SH-SY5Y (cell line): ENCODE measurements around the gene MACC1.

Experiments
- GATA2 ChIP-seq: IDR thresholded peaks from 2 replicates; pipeline ENCODE4 v1.6.1; 2011; ENCODE audit warnings: mild to moderate bottlenecking, low read depth, low read length
- GATA3 ChIP-seq: IDR thresholded peaks from 2 replicates; pipeline ENCODE4 v1.6.1; 2011; ENCODE audit warnings: low read depth, mild to moderate bottlenecking, low read length, moderate library complexity

Gene MACC1

DNA sequence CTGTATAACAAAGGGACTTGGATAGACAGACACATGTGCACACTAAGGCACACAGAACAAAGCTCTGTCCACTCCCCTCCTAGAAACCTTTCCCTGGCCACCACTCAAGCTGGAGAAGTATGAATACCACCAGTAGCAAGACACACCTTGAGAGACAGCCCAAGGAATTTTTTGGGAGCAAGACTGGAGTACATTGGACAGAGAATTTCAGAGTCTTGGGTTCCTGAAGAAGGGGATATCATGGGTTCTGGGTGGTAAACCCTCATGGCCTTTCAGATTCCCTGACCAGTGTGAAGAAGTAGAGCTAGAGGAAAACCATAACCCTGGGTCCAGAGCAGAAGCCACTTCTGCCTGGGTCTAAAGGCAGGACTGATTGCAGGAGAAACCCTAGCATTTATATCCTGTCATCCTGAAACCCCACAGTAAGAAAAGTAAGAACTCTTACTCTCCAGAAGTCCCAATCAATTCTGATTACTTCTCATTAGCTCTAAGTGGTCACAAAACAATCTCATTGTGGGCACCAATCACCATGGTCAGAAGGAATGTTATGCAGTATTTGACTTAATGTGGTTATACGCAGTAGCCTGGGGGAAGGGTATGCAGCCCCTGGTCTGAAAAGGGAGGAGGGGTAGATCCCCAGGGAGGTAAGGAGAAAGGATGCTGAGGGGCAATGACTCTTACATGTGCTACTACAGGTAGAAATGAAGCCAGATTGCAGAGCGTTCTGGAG, 20.4 kb upstream of the MACC1 start:
- no peak for TF ChIP-seq GATA2
- no peak for TF ChIP-seq GATA3

DNA sequence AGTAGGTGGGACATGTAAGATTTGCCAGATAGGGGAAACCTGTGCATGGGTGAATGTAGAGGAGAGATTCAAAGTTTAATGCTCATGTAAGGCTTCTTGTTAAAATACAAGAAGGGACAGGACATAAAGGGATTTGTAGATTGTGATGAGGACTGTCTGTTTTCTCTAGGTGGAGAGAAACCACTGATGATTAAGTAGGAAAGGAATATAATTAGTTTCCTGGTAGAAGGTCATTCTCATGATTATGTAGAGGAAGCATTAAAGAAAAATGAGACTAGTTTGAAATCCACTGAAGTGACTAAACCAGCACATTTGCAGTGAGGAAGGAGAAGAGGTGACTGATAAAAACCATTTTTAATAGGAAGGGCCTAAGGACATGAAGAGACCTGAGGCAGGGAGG, 19.6 kb upstream of the MACC1 start:
- no peak for TF ChIP-seq GATA2
- TF ChIP-seq GATA3, result no peak

DNA sequence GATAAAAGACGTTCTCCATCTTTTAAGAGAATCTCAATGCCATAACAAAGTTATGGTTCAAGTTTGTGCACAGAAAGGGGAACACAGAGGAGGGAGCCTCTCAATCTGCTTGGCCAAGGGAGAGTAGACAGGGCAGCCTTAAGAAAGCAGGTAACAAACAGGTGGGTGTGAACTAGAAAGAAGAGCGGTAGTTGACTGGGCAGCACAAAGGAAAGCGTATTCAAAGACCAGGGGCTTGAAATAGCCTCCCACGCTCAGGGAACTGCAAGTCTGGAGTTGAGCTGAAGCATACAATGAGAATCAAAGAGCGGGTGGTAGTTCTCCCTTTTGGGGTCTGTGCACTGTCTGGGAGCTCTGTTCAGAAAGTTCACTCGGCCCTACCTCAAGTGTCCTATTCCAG, 18.9 kb upstream of the MACC1 start:
- TF ChIP-seq GATA2 (no peak), GATA3 (no peak)

DNA sequence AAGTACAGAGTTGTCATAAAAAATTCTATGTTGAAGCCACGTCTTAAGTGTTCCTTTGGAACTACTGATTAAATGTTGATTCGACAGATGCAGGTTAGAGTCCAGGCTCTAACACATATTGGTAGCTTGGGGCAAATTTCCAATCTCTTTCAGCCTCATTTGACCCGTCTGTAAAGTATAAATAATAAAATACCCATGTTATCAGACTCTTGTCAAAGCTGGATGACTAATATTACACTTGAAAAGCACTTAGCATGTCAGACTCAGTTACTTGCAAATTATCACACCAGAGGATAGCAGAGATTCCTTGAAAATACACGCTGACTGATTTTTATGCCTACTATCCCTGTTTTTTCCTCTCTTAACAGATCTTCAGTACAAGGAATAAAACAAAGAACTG, 18.1 kb upstream of the MACC1 start:
- TF ChIP-seq GATA2 (no peak), GATA3 (no peak)

DNA sequence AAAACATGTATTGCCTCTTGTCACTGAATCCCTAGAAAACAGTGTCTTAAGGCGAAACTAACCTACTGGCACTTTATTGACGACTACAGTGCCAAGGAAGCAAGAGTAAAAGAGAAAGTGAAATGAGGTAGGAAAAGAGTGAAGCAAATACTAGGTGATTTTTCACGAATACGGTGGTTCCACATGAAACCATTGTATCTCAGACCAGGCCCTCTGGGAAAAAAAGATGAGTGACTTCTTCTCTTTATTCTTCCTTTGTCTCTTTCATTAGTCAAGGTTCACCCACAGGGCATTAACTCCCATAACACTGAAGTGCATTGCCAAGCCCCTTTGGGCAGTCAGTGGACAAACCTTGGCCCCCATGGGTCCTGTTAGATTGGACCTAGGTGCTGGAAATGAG, 16.2 kb upstream of the MACC1 start:
- TF ChIP-seq GATA2 (no peak), GATA3 (no peak)

DNA sequence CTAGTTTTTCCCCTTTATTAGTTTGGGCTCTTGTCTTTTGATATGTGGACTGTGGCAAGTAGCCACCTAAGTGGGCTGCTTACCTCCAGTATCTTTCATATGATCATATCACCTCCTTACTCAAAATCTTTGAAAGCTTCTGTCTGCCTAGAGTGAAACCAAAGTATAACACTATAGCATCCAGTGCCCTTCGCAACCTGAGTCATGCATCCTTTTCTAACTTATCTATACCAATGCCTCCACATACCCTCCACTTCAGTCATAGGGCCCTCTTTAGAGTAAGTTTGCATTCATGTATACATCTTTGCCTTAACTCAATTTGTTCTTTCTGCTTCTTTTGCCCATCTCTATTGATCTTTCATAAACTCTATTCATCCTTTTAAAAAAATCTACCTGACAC, 15.7 kb upstream of the MACC1 start:
- TF ChIP-seq GATA3 (no peak), GATA2 (no peak)

DNA sequence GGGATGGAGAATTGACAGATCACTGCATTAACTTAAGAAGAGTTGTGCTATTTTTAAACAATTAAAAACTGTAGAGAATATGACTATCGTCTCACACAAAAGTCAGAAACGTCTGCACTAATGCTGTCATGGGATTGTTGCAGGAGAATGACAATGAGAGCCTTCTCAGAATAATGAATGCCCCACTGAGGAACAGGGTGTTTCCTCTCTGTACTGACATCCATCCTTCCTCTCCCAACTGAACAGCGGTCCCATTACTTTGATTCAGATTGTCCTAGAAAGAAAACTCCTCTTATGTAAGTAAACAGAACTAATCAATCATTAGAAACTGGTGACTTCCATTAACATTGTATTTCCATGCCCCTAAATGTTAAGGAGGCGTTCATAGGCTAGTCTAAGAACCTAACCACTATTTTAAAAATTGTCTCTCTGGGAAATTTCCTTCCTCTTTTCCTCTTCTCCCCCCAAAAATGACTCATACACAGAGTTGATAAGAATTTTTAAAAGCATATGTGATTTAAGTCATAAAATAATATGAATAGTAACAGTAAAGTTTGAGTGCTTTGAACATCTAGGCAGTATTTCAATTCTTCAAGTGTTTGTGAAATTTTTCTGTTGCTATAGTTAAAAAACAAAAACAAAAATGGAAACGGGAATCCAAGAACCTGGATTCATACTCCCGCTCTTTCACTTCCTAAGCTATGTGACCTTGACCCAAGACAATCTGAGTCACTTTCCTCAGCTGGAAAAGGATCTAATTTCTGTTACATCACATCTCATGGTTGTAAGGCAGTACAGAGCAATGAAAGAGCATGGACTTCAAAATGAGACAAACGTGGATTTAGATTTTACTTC, 12.7 kb upstream of the MACC1 start:
- no peak for TF ChIP-seq GATA2
- TF ChIP-seq GATA3, result no peak

DNA sequence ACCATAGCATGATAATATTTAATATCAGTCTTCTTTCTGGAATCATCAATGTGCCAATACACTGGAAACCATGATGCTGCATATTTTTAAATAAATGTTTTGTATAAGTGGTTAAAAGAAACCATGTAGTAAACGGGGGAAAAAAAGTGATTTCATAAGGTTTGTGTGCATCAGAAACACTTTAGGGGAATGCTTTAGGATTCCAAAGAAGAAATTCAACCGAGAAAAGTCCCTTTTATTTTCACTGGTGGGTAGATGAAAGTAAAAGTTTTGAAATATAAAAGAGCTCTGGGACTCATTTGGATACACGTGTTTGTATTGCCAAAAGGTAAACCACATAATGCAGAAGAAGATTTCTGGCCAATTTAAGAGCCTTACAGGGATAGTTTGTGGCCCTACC, 11.9 kb upstream of the MACC1 start:
- TF ChIP-seq GATA2 (no peak), GATA3 (no peak)

DNA sequence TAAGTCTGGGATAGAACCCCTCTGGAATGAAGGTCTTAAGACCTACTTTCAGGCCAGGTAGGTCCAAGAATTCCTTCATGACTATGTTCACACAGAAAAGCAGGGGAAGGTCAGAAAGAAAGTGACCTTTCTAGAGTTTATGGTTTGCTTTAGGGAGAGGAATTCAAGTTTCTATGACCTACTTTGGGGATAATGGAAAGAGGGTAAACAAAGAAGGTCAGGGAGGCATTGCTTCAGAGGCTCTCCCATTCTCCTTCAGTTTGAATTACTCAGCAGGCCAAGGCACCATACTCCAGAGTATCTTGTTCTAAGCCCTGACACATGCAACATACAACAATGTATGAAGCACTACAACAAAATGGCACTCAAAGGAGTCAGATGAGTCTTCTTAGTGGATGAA, 11.5 kb upstream of the MACC1 start:
- TF ChIP-seq GATA3 (no peak), GATA2 (no peak)

DNA sequence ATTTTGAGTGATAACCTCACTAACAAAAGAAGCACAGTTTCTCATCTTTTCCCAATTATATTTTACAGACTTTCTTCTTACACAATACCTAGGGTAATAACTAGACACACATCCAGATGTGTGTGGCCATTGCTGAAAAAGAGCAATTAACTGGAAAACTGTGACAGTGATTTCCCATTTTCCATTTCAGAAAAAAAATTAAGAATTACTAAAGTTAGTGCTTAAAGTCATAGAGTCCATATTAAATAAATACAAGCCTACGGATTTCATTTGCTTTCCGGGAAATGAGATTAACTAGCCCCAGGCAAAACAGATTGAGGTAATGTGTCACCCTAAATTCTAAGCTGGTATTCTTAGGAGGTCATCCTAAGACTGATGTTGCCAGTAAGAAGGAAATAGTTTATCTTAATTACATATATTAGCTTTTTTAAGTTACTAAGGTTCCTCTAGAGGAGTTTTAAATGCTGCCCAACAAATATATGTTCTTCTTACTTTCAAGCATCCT, 10.2 kb upstream of the MACC1 start:
- TF ChIP-seq GATA3 (no peak), GATA2 (no peak)

DNA sequence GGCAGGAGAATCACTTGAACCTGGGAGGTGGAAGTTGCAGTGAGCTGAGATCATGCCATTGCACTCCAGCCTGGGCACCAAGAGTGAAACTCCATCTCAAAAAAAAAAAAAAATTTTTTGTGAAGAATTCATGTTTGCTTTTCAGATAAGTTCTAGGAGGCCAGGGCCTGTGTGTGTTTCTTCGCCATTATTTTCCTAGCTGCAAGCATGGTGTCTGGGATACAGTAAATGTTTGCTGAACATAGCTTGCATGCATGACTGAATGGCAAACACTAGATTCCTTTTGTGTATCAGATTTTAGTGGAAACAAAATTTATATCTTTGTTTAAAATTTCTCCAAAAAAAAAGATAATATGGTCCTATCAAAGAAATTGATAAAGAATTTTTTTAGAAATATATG, 9.7 kb upstream of the MACC1 start:
- no peak for TF ChIP-seq GATA2

DNA sequence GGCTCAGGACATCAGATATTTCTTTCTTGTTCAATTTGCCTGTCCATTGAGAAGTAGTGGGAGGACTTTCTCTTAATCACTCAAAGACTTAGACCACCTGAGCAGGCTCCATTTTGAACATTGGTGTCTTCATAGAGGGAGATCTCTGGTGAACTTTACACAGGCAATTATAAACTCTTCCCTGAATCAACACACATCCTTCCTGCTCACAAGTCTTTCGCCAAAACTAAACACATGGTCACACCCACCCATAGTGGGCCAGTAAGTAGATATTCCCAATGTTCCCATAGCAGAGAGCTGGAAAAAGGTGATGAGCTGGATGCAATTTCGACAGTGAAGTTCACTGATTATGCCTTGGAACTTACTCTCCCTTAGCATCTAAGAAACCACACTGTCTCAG, 8.2 kb upstream of the MACC1 start:
- no peak for TF ChIP-seq GATA3

DNA sequence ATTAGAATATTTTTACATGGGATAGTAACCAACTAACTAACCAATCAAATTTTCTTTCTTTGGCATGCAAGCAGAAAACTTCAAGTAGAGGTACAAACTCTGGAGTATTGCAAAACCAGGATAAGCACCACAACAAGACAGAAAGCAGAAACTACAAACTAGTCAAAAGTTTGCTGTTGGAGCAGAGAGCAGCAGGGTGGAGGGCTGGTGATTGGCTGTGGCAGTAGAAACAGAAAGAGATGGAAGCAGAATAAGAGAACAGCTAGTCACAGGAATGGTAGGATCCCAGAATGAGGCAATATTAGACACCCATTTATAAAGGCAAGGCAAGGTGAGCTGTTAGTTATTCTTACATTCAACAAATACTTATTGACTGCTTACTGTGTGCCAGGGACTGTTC, 6.8 kb upstream of the MACC1 start:
- TF ChIP-seq GATA2, result no peak
- no peak for TF ChIP-seq GATA3

DNA sequence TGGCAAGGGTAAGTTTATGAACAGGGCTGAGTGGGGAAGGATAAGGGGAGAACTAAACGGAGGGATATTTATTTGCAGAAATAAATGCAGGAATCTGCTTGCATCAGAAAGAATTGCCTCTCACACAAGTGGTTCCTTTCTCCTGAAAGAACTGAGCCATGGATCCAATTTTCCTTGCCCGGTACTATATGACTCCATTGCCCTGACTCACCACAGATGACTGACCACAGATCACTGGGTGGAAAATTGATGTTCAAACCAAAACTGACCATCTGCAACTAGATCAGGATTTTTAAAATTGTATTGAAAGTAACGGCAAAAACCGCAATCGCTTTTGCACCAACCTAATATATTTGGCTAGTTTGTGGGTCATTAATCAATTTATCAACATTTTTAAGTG, 6.2 kb upstream of the MACC1 start:
- TF ChIP-seq GATA2 (no peak), GATA3 (no peak)

DNA sequence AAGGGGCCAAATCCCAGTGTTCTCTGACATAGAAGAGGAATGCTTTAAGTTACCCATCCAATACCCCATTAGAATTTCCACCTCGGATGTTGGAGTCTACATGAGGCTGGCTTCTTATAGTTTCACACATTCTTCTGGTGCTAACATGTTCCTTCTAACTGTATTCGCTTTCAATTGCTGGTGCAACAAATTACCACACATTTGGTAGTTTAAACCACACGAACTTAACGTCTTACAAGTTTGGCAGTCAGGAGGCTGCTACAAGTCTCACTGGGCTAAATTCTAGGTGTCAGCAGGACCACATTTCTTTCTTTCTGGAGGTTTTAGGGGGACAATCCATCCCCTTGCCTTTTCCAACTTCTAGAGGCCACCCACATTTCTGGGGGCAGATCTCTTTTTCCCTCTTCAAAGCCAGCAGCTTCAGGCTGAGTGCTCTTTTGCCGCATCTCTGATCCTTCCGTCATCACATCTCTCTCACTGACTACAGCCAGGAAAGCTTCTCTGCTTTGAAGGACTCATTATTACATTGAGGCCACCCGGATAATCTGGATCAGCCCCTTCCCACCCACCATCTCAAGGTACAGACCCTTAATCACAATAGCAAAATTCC, 5.1 kb upstream of the MACC1 start:
- no peak for TF ChIP-seq GATA3
- TF ChIP-seq GATA2, result no peak
